Neural progenitor cell (in vitro differentiated cells): ENCODE measurements around the gene USP32. TPM values are rescaled to one million over a fixed set of nuclear protein-coding genes. Genes with fewer than 3 reads are reported as not detected.

ENCODE experiments used
- DNase-seq: peaks from one replicate; pipeline ENCODE4 v3.0.0-alpha.2; 2016; ENCODE audit warnings: low spot score
- H2AFZ ChIP-seq: fragments of 200-600 bp; sonication (generic); replicated peaks from 2 replicates; pipeline ENCODE4 v1.6.1; 2016; ENCODE audit warnings: antibody characterized with exemption
- H3F3A ChIP-seq: fragments of 200-600 bp; sonication (generic); 2 replicates; pipeline ENCODE4 v1.6.1; 2016; ENCODE audit warnings: antibody characterized with exemption, low read depth
- H3K27ac ChIP-seq: fragments of 200-600 bp; sonication (generic); 2 replicates; pipeline ENCODE4 v1.5.1; 2016; ENCODE audit warnings: mild to moderate bottlenecking
- H3K27me3 ChIP-seq: fragments of 200-600 bp; sonication (generic); 2 replicates; pipeline ENCODE4 v1.6.1; 2016; ENCODE audit warnings: mild to moderate bottlenecking, moderate library complexity
- H3K36me3 ChIP-seq: fragments of 200-600 bp; sonication (generic); 2 replicates; pipeline ENCODE4 v1.5.1; 2016
- H3K4me1 ChIP-seq: fragments of 200-600 bp; sonication (generic); 2 replicates; pipeline ENCODE4 v1.6.1; 2016; ENCODE audit warnings: mixed run types
- H3K4me2 ChIP-seq: fragments of 200-600 bp; sonication (generic); 2 replicates; pipeline ENCODE4 v1.6.1; 2016
- H3K4me3 ChIP-seq: fragments of 200-600 bp; sonication (generic); 2 replicates; pipeline ENCODE4 v1.5.1; 2016
- H3K79me2 ChIP-seq: fragments of 200-600 bp; sonication (generic); 2 replicates; pipeline ENCODE4 v1.6.1; 2016; ENCODE audit warnings: low read depth
- H3K9ac ChIP-seq: fragments of 200-600 bp; sonication (generic); 2 replicates; pipeline ENCODE4 v1.6.1; 2016
- H3K9me3 ChIP-seq: fragments of 200-600 bp; sonication (generic); 2 replicates; pipeline ENCODE4 v1.5.1; 2016; ENCODE audit warnings: low read depth
- H4K20me1 ChIP-seq: fragments of 200-600 bp; sonication (generic); 2 replicates; pipeline ENCODE4 v1.6.1; 2016; ENCODE audit warnings: low read depth
- H3K27ac Mint-ChIP-seq: 3 replicates; pipeline ENCODE4 v1.8.0; 2021; ENCODE audit warnings: mixed read lengths
- H3K27me3 Mint-ChIP-seq: 2 replicates; pipeline ENCODE4 v1.8.0; 2022; ENCODE audit warnings: low read depth, mild to moderate bottlenecking, inconsistent platforms, moderate library complexity, mixed read lengths; ENCODE audit not compliant: insufficient read depth
- H3K36me3 Mint-ChIP-seq: 3 replicates; pipeline ENCODE4 v1.8.0; 2021; ENCODE audit warnings: mixed read lengths
- H3K4me1 Mint-ChIP-seq: 3 replicates; pipeline ENCODE4 v1.8.0; 2021; ENCODE audit warnings: mixed read lengths
- H3K4me3 Mint-ChIP-seq: 3 replicates; pipeline ENCODE4 v1.8.0; 2021; ENCODE audit warnings: mild to moderate bottlenecking, moderate library complexity, mixed read lengths
- H3K9me3 Mint-ChIP-seq: 3 replicates; pipeline ENCODE4 v1.8.0; 2020; ENCODE audit warnings: mixed read lengths
- EZH2 ChIP-seq: fragments of 200-600 bp; sonication (generic); IDR thresholded peaks from 2 replicates; pipeline ENCODE4 v1.6.1; 2017; ENCODE audit warnings: antibody characterized with exemption, mild to moderate bottlenecking, moderate library complexity
- EZH2phosphoT487 ChIP-seq: fragments of 200-600 bp; sonication (generic); IDR thresholded peaks from 2 replicates; pipeline ENCODE4 v1.6.1; 2017; ENCODE audit warnings: antibody characterized with exemption
- total RNA-seq: library from RNA; depleted of rRNA; stranded (reverse); fragments of >200 nt; gene quantifications from 2 replicates; pipeline ENCODE4 v1.2.3, GENCODE V29; 2015; ENCODE audit warnings: low replicate concordance
- TF ChIP-seq, protein P1 (sequence below): fragments of 200-600 bp; sonication (generic); IDR thresholded peaks from 2 replicates; pipeline ENCODE4 v1.5.1; 2017; ENCODE audit warnings: antibody characterized with exemption, mild to moderate bottlenecking

USP32 gene
- total RNA-seq, 1 donor from 2014 or later, result 45.0 TPM

DNA sequence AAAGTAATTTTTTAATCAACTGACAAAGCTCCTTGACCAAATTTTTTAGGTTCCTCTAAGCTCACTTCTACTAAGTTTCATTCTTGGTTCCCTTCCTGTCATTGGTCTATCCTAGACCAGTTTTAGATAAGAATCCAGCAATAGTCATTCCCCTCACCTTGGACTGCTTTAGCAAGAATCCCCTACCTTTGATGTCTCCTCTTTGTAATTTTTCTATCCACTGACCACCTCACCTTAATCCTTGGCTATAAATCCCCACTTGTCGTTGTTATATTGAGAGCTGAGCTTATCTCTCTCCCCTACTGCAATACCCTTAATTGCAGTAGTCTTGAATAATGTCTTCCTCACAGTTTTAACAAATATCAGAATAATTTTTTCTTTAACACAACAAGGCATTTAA lies 107.2 kb downstream of the USP32 start:
- H3K27ac Mint-ChIP-seq, result no peak overlapping the region
- peaks cover 4% of the 10 kb centered on the region for H3K36me3 Mint-ChIP-seq
- no peaks in the 10 kb centered on the region for H4K20me1 ChIP-seq
- H3K4me3 Mint-ChIP-seq, result no peak overlapping the region
- H3K9ac ChIP-seq, result no peak overlapping the region
- H3K4me3 ChIP-seq, result no peak overlapping the region
- no peaks in the 10 kb centered on the region for H3K4me1 Mint-ChIP-seq
- no peaks in the 10 kb centered on the region for H3K9me3 Mint-ChIP-seq
- H3K27me3 Mint-ChIP-seq, result no peaks in the 10 kb centered on the region
- no peaks in the 10 kb centered on the region for H3K36me3 ChIP-seq
- H3K4me2 ChIP-seq, result no peak overlapping the region
- no peaks in the 10 kb centered on the region for H3F3A ChIP-seq
- H3K79me2 ChIP-seq, result no peaks in the 10 kb centered on the region
- no peaks in the 10 kb centered on the region for H3K9me3 ChIP-seq
- H3K4me1 ChIP-seq, result no peaks in the 10 kb centered on the region
- no peak for DNase-seq
- TF ChIP-seq EZH2phosphoT487 (no peak), EZH2 (no peak)
- TF ChIP-seq, protein P1, sequence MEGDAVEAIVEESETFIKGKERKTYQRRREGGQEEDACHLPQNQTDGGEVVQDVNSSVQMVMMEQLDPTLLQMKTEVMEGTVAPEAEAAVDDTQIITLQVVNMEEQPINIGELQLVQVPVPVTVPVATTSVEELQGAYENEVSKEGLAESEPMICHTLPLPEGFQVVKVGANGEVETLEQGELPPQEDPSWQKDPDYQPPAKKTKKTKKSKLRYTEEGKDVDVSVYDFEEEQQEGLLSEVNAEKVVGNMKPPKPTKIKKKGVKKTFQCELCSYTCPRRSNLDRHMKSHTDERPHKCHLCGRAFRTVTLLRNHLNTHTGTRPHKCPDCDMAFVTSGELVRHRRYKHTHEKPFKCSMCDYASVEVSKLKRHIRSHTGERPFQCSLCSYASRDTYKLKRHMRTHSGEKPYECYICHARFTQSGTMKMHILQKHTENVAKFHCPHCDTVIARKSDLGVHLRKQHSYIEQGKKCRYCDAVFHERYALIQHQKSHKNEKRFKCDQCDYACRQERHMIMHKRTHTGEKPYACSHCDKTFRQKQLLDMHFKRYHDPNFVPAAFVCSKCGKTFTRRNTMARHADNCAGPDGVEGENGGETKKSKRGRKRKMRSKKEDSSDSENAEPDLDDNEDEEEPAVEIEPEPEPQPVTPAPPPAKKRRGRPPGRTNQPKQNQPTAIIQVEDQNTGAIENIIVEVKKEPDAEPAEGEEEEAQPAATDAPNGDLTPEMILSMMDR, result no peak
- no peaks in the 10 kb centered on the region for H3K27me3 ChIP-seq
- H2AFZ ChIP-seq, result no peak overlapping the region
- peak overlapping the region; percentile 0 for H3K27ac ChIP-seq

DNA sequence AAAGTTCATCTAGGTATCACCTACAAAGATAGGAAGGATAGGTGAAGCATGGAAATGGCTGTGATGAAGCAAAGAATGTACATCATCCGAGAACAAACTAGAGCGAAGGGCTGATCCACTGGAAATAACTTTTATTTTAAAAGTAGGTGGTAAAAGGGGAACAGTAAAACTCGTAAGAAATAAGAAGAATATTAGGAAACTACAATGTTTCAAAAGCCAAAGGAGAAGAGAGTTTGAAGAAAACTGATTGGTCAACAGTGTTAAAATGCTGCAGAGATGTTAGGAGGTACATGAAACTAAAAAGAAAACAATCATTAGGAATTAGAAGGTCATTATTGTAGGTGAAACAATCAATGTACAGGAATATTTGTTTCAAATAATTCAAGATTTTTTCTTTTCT lies 108.1 kb downstream of the USP32 start:
- Histone ChIP-seq H4K20me1 (no peaks in the 10 kb centered on the region), H3K9ac (no peak overlapping the region), H3F3A (no peaks in the 10 kb centered on the region), H3K36me3 (no peaks in the 10 kb centered on the region), H3K27ac (no peak overlapping the region), H3K9me3 (no peaks in the 10 kb centered on the region), H3K79me2 (no peaks in the 10 kb centered on the region), H2AFZ (no peak overlapping the region), H3K4me2 (no peak overlapping the region), H3K4me3 (no peak overlapping the region), H3K4me1 (no peaks in the 10 kb centered on the region), H3K27me3 (no peaks in the 10 kb centered on the region)
- no peaks in the 10 kb centered on the region for H3K4me1 Mint-ChIP-seq
- TF ChIP-seq EZH2phosphoT487 (no peak), EZH2 (no peak)
- TF ChIP-seq, protein P1, result no peak
- DNase-seq, result no peak
- no peak overlapping the region for H3K4me3 Mint-ChIP-seq
- peaks cover 4% of the 10 kb centered on the region for H3K36me3 Mint-ChIP-seq
- no peaks in the 10 kb centered on the region for H3K27me3 Mint-ChIP-seq
- H3K9me3 Mint-ChIP-seq, result no peaks in the 10 kb centered on the region
- no peak overlapping the region for H3K27ac Mint-ChIP-seq

DNA sequence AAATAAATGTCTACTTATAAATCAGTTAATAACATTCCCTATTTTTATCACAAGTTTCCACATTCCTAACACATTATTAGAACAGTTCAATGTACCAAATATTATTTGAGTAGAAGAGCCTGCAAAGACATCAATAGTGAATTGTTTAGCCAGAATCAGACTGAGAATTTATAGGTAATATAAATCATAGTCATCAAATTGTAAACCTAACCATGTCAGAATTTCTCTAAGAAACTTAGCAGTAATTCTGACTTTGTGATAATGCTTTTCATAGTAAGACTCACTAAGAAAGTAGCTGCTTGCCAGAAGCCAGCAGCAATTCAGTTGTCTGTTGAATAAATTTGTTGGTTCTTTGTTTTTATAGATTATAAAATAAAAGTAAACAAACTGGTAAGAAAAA lies 111.3 kb downstream of the USP32 start:
- TF ChIP-seq EZH2, result no peak
- TF ChIP-seq EZH2phosphoT487, result no peak
- TF ChIP-seq, protein P1, result no peak
- DNase-seq, result no peak
- Histone ChIP-seq H3K27ac (no peak overlapping the region), H3F3A (no peaks in the 10 kb centered on the region), H3K4me3 (no peak overlapping the region), H3K4me2 (no peak overlapping the region), H3K36me3 (no peaks in the 10 kb centered on the region), H3K27me3 (no peaks in the 10 kb centered on the region), H3K9ac (no peak overlapping the region), H2AFZ (no peak overlapping the region), H3K9me3 (no peaks in the 10 kb centered on the region), H4K20me1 (peaks cover 4% of the 10 kb centered on the region), H3K79me2 (no peaks in the 10 kb centered on the region), H3K4me1 (no peaks in the 10 kb centered on the region)
- Mint-ChIP-seq H3K27me3 (no peaks in the 10 kb centered on the region), H3K27ac (no peak overlapping the region), H3K9me3 (no peaks in the 10 kb centered on the region), H3K4me3 (no peak overlapping the region), H3K36me3 (no peaks in the 10 kb centered on the region), H3K4me1 (no peaks in the 10 kb centered on the region)

DNA sequence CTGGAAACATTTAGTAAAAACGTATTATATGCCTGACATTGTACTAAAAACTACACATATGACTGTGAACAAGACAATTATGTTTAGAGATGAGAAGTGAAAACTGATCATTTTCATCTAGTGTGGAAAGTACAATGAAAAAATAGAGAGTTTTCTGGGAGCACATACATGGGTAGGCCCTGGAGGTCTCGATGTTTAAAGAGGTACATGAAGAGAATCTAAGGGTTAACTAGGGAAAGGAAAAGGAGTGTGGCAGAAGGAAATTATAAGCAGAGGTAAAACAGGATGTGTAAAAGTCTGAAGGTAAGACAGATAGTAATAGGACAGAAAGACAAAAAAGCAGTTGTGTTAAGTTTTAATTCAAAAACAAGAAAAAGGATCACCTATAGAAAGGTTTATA lies 113.7 kb downstream of the USP32 start:
- Mint-ChIP-seq H3K9me3 (no peaks in the 10 kb centered on the region), H3K27ac (no peak overlapping the region), H3K4me3 (no peak overlapping the region), H3K4me1 (no peaks in the 10 kb centered on the region), H3K36me3 (no peaks in the 10 kb centered on the region), H3K27me3 (no peaks in the 10 kb centered on the region)
- Histone ChIP-seq H3K36me3 (no peaks in the 10 kb centered on the region), H3K27ac (no peak overlapping the region), H3K79me2 (no peaks in the 10 kb centered on the region), H3K9me3 (no peaks in the 10 kb centered on the region), H3K9ac (no peak overlapping the region), H3K27me3 (no peaks in the 10 kb centered on the region), H3F3A (no peaks in the 10 kb centered on the region), H2AFZ (no peak overlapping the region), H3K4me3 (no peak overlapping the region), H3K4me1 (no peaks in the 10 kb centered on the region), H4K20me1 (peaks cover 4% of the 10 kb centered on the region), H3K4me2 (no peak overlapping the region)
- DNase-seq, result no peak
- no peak for TF ChIP-seq EZH2
- no peak for TF ChIP-seq EZH2phosphoT487
- TF ChIP-seq, protein P1, result no peak
